HepG2 (cell line): Measurements from ENCODE around the gene VPS26A. TPM values are rescaled to one million over a fixed set of nuclear protein-coding genes. Genes with fewer than 3 reads are reported as not detected.

ENCODE experiments used
- ATAC-seq: fragments of 200-7000 bp; cut with Tn5 transposase; 3 replicates; pipeline ENCODE4 v1.9.1; 2020; ENCODE audit warnings: mild to moderate bottlenecking, moderate library complexity
- BruUV-seq: library from RNA; stranded (reverse); fragments of 400-500 nt; replicated peaks from 2 replicates; lab custom pipeline; 2021; lab: Mats Ljungman, UMichigan
- CTCF ChIA-PET: fragments of 300-600 bp; formaldehyde crosslinking; extraction: SDS; loops from one replicate; lab custom pipeline; 2021; ENCODE audit warnings: low total read pairs, inconsistent platforms, low intra/inter-chr PET ratio; lab: Yijun Ruan, JAX
- POLR2A ChIA-PET: fragments of 350-600 bp; sonication (Branson Sonifier 250); formaldehyde crosslinking; loops from one replicate; lab custom pipeline; 2020; ENCODE audit warnings: antibody characterized with exemption, inconsistent platforms; lab: Yijun Ruan, JAX
- DNase-seq: peaks from one replicate; pipeline ENCODE4 v3.0.0-alpha.2; 2015; ENCODE audit warnings: low spot score
- FAIRE-seq: peaks from 3 replicates; lab custom pipeline; 2011; peaks lifted over from hg19 to GRCh38; lab: Jason Lieb, UNC
- H2AFZ ChIP-seq: one replicate; pipeline ENCODE4 v1.6.1; 2011; ENCODE audit warnings: low read length, inconsistent platforms
- H3K27ac ChIP-seq: fragments of 300-600 bp; 3 replicates; pipeline ENCODE4 v1.8.0; 2011; ENCODE audit warnings: mixed run types, mild to moderate bottlenecking, mixed read lengths, low read length, inconsistent platforms; ENCODE audit not compliant: insufficient read depth; ENCODE audit errors: extremely low read length
- H3K27me3 ChIP-seq, 2 experiments: fragments of 200-600 bp in 1 of 2; 2 replicates in 1 of 2; 3 replicates in 1 of 2; pipeline versions ENCODE4 v1.6.0 to v1.8.0; 2011; ENCODE audit warnings: low read length in 2 of 2, mild to moderate bottlenecking in 2 of 2, moderate library complexity in 2 of 2, inconsistent platforms in 1 of 2; ENCODE audit not compliant: insufficient read depth in 2 of 2, control insufficient read depth in 1 of 2
- H3K36me3 ChIP-seq, 2 experiments: fragments of 200-600 bp in 1 of 2; replicated peaks in 1 of 2; 2 replicates in 1 of 2; 3 replicates in 1 of 2; pipeline versions ENCODE4 v1.5.1 to v1.8.0; 2011; ENCODE audit warnings: low read length in 2 of 2, inconsistent platforms in 1 of 2; ENCODE audit not compliant: insufficient read depth in 2 of 2, control insufficient read depth in 1 of 2
- H3K4me1 ChIP-seq: 2 replicates; pipeline ENCODE4 v1.5.1; 2012; ENCODE audit warnings: low read length, inconsistent platforms; ENCODE audit not compliant: insufficient read depth
- H3K4me2 ChIP-seq: 2 replicates; pipeline ENCODE4 v1.6.0; 2011; ENCODE audit warnings: low read depth, low read length, inconsistent platforms
- H3K4me3 ChIP-seq, 3 experiments: fragments of 200-600 bp in 1 of 3; sonication (generic), shearing (Covaris generic) in 1 of 3; replicated peaks in 1 of 3; 2 replicates each; pipeline ENCODE4 v1.5.1; 2011 to 2016; ENCODE audit warnings: low read length in 3 of 3, inconsistent platforms in 2 of 3, low read depth in 2 of 3, mild to moderate bottlenecking in 2 of 3, control low read depth in 1 of 3, mixed read lengths in 1 of 3; ENCODE audit not compliant: insufficient read depth in 1 of 3
- H3K79me2 ChIP-seq: one replicate; pipeline ENCODE4 v1.6.1; 2011; ENCODE audit warnings: low read length, inconsistent platforms; ENCODE audit not compliant: insufficient read depth
- H3K9ac ChIP-seq: 2 replicates; pipeline ENCODE4 v1.6.0; 2011; ENCODE audit warnings: mild to moderate bottlenecking, low read depth, low read length, inconsistent platforms; ENCODE audit not compliant: insufficient read depth
- H3K9me3 ChIP-seq: 2 replicates; pipeline ENCODE4 v1.5.1; 2012; ENCODE audit warnings: mild to moderate bottlenecking, low read length
- H4K20me1 ChIP-seq: 2 replicates; pipeline ENCODE4 v1.6.0; 2011; ENCODE audit warnings: inconsistent platforms, mild to moderate bottlenecking, low read length, moderate library complexity; ENCODE audit not compliant: insufficient read depth
- POLR2A ChIP-seq, 2 experiments: IDR thresholded peaks; 2 replicates each; pipeline ENCODE4 v1.6.1; 2011; ENCODE audit warnings: low read depth in 2 of 2, low read length in 2 of 2, mild to moderate bottlenecking in 1 of 2, moderate library complexity in 1 of 2; ENCODE audit not compliant: insufficient read depth in 1 of 2
- ZNF746 ChIP-seq: sonication (generic); formaldehyde crosslinking; IDR thresholded peaks from 2 replicates; pipeline ENCODE4 v1.8.0; 2022; ENCODE audit warnings: mild to moderate bottlenecking, missing genetic modification reagents
- ZNF781 ChIP-seq: sonication (generic); formaldehyde crosslinking; IDR thresholded peaks from 2 replicates; pipeline ENCODE4 v1.5.1; 2020; ENCODE audit warnings: borderline replicate concordance, mild to moderate bottlenecking, missing genetic modification reagents; ENCODE audit errors: not compliant biosample characterization
- whole genome bisulfite sequencing: methylation state at CpG from one replicate; pipeline ENCODE4 v1.1.6; 2017; ENCODE audit warnings: low lambda C conversion rate; 5-methylcytosine and 5-hydroxymethylcytosine counted together
- in situ Hi-C: cut with HindIII; loops from 2 replicates; pipeline ENCODE4 v1.10.0; 2017; ENCODE audit warnings: low pct_unique_long_range_greater_than_20kb; ENCODE audit not compliant: extremely low pct_ligation_motif_present
- intact Hi-C: fragments of 100-400 bp; cut with micrococcal nuclease; formaldehyde crosslinking; loops from one replicate; pipeline ENCODE4 v1.10.0; 2022; ENCODE audit not compliant: unreplicated experiment
- polyA plus RNA-seq, 8 experiments: library from polyadenylated mRNA; depleted of rRNA in 3 of 8; stranded (reverse) in 7 of 8; unstranded in 1 of 8; fragments of >200 nt; fragmentation: Illumina TruSeq in 4 of 8; extraction: Trizol in 4 of 8; gene quantifications; 2 replicates each; pipeline versions ENCODE4 v1.2.1 to v1.2.3, GENCODE V29; 2011 to 2016; ENCODE audit warnings: low read depth in 4 of 8, missing spikeins in 1 of 8, mixed read lengths in 1 of 8; ENCODE audit not compliant: insufficient read depth in 1 of 8
- total RNA-seq, 5 experiments: library from RNA; depleted of rRNA; stranded (reverse); fragments of >200 nt; fragmentation: Illumina TruSeq; extraction: Trizol; gene quantifications; 2 replicates each; pipeline ENCODE4 v1.2.3, GENCODE V29; 2016; ENCODE audit warnings: low read depth in 1 of 5
- TF ChIP-seq, protein P1 (sequence below): conservative IDR thresholded peaks from 2 replicates; pipeline ENCODE4 v1.6.1; 2018; ENCODE audit warnings: missing genetic modification reagents
- TF ChIP-seq, protein P2 (sequence below): sonication (generic); formaldehyde crosslinking; IDR thresholded peaks from 2 replicates; pipeline ENCODE4 v1.4.0; 2020; ENCODE audit warnings: mild to moderate bottlenecking, low read depth, missing genetic modification reagents

The VPS26A gene
- total and polyA plus RNA-seq, 2 of the 13 experiments (the other 11 are each of a cell fraction or from before 2014, with no cell fraction given) = 12.9 to 32.6 TPM

DNA sequence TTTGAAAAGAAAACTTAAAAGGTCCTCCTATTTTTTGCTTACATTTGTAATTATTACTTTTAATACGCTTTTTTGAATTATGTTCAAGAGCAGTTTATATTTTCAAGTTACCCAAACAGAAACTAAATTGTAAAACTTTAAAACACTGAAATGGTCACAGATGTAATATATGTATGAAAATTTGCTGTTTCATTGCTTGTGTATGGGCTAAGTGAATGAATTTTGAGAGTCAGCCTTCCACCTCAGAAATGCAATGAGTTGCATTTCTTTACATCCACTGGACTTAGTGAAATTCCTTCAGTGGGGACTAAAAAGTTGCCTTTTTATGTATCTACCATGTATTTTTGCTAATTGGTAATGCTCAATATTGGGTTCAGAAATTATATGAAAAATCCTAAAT is 1.6 kb downstream of the VPS26A start:
- peak overlapping the region; percentile 80 for H3K4me2 ChIP-seq
- intact Hi-C loops (loop anchor here (10.0 kb wide), 1 partner anchor 49 kb away; no protein-coding TSS in a partner anchor), in situ Hi-C loops (no loop called here)
- H3K9me3 ChIP-seq = no peaks in the 10 kb centered on the region
- WGBS = 19% methylated on average over 1 of the region's 1 CpG
- FAIRE-seq = no peak
- no peaks in the 10 kb centered on the region for H3K36me3 ChIP-seq
- ChIA-PET POLR2A (no interaction called here), CTCF (no interaction called here)
- TF ChIP-seq, protein P1, sequence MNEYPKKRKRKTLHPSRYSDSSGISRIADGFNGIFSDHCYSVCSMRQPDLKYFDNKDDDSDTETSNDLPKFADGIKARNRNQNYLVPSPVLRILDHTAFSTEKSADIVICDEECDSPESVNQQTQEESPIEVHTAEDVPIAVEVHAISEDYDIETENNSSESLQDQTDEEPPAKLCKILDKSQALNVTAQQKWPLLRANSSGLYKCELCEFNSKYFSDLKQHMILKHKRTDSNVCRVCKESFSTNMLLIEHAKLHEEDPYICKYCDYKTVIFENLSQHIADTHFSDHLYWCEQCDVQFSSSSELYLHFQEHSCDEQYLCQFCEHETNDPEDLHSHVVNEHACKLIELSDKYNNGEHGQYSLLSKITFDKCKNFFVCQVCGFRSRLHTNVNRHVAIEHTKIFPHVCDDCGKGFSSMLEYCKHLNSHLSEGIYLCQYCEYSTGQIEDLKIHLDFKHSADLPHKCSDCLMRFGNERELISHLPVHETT (CRISPR knock-in tag) = no peak
- TF ChIP-seq ZNF781 (CRISPR knock-in tag) (no peak), POLR2A (IDR thresholded peaks at IDR 0.05; ENCODE audit: insufficient read depth in 1 of 2, low read depth in 2 of 2, low read length in 2 of 2) (no peak), ZNF746 (CRISPR knock-in tag) (no peak)
- TF ChIP-seq, protein P2, sequence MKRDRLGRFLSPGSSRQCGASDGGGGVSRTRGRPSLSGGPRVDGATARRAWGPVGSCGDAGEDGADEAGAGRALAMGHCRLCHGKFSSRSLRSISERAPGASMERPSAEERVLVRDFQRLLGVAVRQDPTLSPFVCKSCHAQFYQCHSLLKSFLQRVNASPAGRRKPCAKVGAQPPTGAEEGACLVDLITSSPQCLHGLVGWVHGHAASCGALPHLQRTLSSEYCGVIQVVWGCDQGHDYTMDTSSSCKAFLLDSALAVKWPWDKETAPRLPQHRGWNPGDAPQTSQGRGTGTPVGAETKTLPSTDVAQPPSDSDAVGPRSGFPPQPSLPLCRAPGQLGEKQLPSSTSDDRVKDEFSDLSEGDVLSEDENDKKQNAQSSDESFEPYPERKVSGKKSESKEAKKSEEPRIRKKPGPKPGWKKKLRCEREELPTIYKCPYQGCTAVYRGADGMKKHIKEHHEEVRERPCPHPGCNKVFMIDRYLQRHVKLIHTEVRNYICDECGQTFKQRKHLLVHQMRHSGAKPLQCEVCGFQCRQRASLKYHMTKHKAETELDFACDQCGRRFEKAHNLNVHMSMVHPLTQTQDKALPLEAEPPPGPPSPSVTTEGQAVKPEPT (CRISPR knock-in tag) = no peak
- no peak for ATAC-seq
- peaks cover 56% of the 10 kb centered on the region for H3K79me2 ChIP-seq
- DNase-seq = no peak
- no peak overlapping the region for H2AFZ ChIP-seq
- H4K20me1 ChIP-seq = no peaks in the 10 kb centered on the region
- BruUV-seq = no TSS peak
- H3K4me1 ChIP-seq = peaks cover 30% of the 10 kb centered on the region
- peak overlapping the region; percentile 90 for H3K9ac ChIP-seq
- H3K4me3 ChIP-seq = peak overlapping the region; percentile 74 to 96 (median 85); a peak in 5 of 6 replicates
- H3K27ac ChIP-seq = no peak overlapping the region
- no peaks in the 10 kb centered on the region for H3K27me3 ChIP-seq
